Muscle layer of colon (tissue), 2 donors: Measurements from ENCODE around the gene ANKRD17.
A peak's percentile ranks its signal among the peaks of the same experiment; 100 is the strongest.

ENCODE experiments used
- H3K27ac ChIP-seq: one replicate; pipeline ENCODE4 v1.7.0; 2013; ENCODE audit warnings: low read depth, mild to moderate bottlenecking, low read length, moderate library complexity
- H3K27me3 ChIP-seq, 2 donors: one replicate each; pipeline ENCODE4 v1.7.0; 2013; ENCODE audit warnings: low read length in 2 of 2, mild to moderate bottlenecking in 2 of 2; ENCODE audit not compliant: insufficient read depth in 2 of 2, control insufficient read depth in 1 of 2
- H3K36me3 ChIP-seq: one replicate; pipeline ENCODE4 v1.7.0; 2013; ENCODE audit warnings: mild to moderate bottlenecking, low read length; ENCODE audit not compliant: insufficient read depth
- H3K4me1 ChIP-seq: one replicate; pipeline ENCODE4 v1.7.0; 2013; ENCODE audit warnings: mild to moderate bottlenecking, low read length; ENCODE audit not compliant: insufficient read depth
- H3K4me3 ChIP-seq, 2 donors: one replicate each; pipeline ENCODE4 v1.7.0; 2013; ENCODE audit warnings: low read length in 2 of 2, low read depth in 1 of 2, mild to moderate bottlenecking in 1 of 2, moderate library complexity in 1 of 2
- H3K9ac ChIP-seq: one replicate; pipeline ENCODE4 v1.7.0; 2013; ENCODE audit warnings: low read length
- H3K9me3 ChIP-seq: one replicate; pipeline ENCODE4 v1.7.0; 2013; ENCODE audit warnings: mild to moderate bottlenecking, low read length
- donor health status: abdominal sarcoma.
- donor health status: Adenocarcinoma of cecum.

The ANKRD17 gene

GRCh38 chr4:73067971-73068394 lies 190.6 kb downstream of the ANKRD17 start:
- peak overlapping the region; percentile 83 for H3K9ac ChIP-seq

DNA sequence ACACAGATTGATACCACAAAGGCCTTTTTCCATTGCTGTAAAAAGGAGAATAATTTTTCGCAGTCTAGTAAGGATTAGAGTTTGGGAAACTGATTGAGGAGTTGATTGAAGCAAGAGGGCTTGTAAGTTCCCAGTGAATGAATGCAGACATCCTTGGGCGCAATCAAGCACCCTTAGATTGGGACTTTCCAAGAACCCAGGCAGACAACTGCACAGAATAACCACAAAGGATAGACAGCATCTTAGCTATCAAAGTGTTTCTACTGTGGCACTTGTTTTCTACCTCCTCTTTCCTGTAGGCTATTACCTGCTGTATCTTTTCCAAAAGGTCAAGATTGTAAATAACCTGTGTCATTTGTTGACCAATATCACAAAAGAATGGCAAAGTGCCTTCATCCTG lies 191.7 kb downstream of the ANKRD17 start:
- Histone ChIP-seq H3K4me3 (no peak overlapping the region), H3K9ac (no peak overlapping the region), H3K4me1 (peaks cover 17% of the 10 kb centered on the region), H3K27ac (no peak overlapping the region), H3K36me3 (peaks cover 6% of the 10 kb centered on the region), H3K27me3 (no peaks in the 10 kb centered on the region), H3K9me3 (no peaks in the 10 kb centered on the region)

More at GRCh38 chr4:73067971-73068394, 190.6 kb downstream of the ANKRD17 start:
- H3K4me3 ChIP-seq, result peak overlapping the region; percentile 66 to 96
- no peaks in the 10 kb centered on the region for H3K27me3 ChIP-seq
- peak overlapping the region; percentile 91 for H3K27ac ChIP-seq
- no peaks in the 10 kb centered on the region for H3K9me3 ChIP-seq
- H3K36me3 ChIP-seq, result peaks cover 6% of the 10 kb centered on the region
- H3K4me1 ChIP-seq, result peaks cover 17% of the 10 kb centered on the region

GRCh38 chr4:73066445-73066844 lies 192.2 kb downstream of the ANKRD17 start:
- Histone ChIP-seq H3K9ac (no peak overlapping the region), H3K4me3 (no peak overlapping the region), H3K36me3 (peaks cover 6% of the 10 kb centered on the region), H3K9me3 (no peaks in the 10 kb centered on the region), H3K4me1 (peaks cover 17% of the 10 kb centered on the region), H3K27me3 (no peaks in the 10 kb centered on the region), H3K27ac (no peak overlapping the region)

GRCh38 chr4:73064536-73064935 lies 194.1 kb downstream of the ANKRD17 start:
- Histone ChIP-seq H3K27me3 (no peaks in the 10 kb centered on the region), H3K9ac (no peak overlapping the region), H3K4me1 (peaks cover 9% of the 10 kb centered on the region), H3K9me3 (no peaks in the 10 kb centered on the region), H3K27ac (no peak overlapping the region), H3K36me3 (peaks cover 15% of the 10 kb centered on the region), H3K4me3 (no peak overlapping the region)

GRCh38 chr4:73055241-73055897 lies 203.2 kb downstream of the ANKRD17 start:
- H3K36me3 ChIP-seq, result peaks cover 43% of the 10 kb centered on the region
- no peak overlapping the region for H3K4me3 ChIP-seq
- no peaks in the 10 kb centered on the region for H3K9me3 ChIP-seq
- no peak overlapping the region for H3K9ac ChIP-seq
- H3K4me1 ChIP-seq, result no peaks in the 10 kb centered on the region
- no peak overlapping the region for H3K27ac ChIP-seq
- H3K27me3 ChIP-seq, result no peaks in the 10 kb centered on the region

DNA sequence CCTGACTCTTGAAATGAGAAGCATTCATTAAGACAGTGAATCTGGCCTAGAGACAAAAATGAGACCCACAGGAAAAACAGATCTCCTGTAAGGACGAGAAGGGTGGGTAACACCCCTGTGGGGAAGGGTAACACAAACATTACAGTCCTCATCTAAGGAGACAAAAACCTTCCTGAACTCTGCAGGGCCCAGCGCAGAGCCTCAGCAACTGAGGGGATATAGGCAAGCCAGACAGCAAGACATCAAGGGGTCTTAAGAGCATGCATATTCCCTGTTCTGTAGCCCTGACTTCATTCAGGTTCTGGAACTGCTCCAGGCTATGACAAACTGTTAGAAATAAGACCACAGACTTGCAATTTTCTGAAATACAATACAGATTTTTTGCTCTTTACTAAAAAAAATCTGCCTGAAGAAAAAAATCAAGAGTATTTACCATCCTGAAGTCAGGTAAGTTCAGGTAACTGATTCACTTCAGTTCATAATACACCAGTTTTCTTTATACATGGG lies 204.6 kb downstream of the ANKRD17 start:
- Histone ChIP-seq H3K4me1 (no peaks in the 10 kb centered on the region), H3K9ac (no peak overlapping the region), H3K36me3 (peaks cover 33% of the 10 kb centered on the region), H3K9me3 (no peaks in the 10 kb centered on the region), H3K27ac (no peak overlapping the region), H3K27me3 (no peaks in the 10 kb centered on the region), H3K4me3 (no peak overlapping the region)

DNA sequence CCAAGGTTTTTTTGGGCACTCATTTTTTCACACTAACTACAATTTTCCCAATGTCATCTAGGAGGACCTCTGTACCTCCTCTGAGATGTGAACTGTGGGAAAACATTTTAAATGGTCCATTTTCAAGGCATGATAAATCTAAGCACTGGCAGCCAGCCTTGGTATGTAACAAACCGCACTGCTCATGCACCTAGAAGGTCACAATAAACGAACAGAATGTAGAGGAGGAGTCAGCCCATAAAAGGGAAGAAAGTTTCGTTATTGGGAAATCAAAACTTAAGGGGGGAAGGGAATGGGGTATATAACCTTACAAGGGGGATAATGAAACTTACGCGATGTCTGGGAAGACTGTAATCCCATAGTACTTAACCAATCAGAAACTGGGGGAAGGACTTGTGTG lies 205.5 kb downstream of the ANKRD17 start:
- peaks cover 25% of the 10 kb centered on the region for H3K36me3 ChIP-seq
- H3K27ac ChIP-seq, result no peak overlapping the region
- no peaks in the 10 kb centered on the region for H3K27me3 ChIP-seq
- no peaks in the 10 kb centered on the region for H3K9me3 ChIP-seq
- H3K9ac ChIP-seq, result no peak overlapping the region
- H3K4me3 ChIP-seq, result no peak overlapping the region
- H3K4me1 ChIP-seq, result no peaks in the 10 kb centered on the region

DNA sequence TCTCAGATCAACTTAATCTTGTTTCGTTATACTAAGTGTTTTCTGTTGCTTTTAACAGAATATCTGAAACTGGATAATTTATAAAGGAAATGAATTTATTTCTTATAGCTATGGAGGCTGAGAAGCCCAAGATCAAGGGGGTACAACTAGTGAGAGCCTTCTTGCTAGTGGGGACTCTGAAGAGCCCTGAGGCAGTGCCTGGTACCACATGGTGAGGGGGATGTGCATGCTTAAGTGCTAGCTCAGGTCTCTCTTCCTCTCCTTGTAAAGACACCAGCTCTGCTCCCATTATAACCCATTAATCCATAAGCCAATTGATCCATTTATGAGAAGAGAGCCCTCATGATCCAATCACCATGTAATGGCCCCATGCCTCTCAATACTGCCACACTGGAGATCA lies 207.0 kb downstream of the ANKRD17 start:
- H3K27ac ChIP-seq, result no peak overlapping the region
- no peaks in the 10 kb centered on the region for H3K9me3 ChIP-seq
- peaks cover 13% of the 10 kb centered on the region for H3K36me3 ChIP-seq
- H3K9ac ChIP-seq, result no peak overlapping the region
- H3K4me1 ChIP-seq, result no peaks in the 10 kb centered on the region
- no peaks in the 10 kb centered on the region for H3K27me3 ChIP-seq
- H3K4me3 ChIP-seq, result no peak overlapping the region

DNA sequence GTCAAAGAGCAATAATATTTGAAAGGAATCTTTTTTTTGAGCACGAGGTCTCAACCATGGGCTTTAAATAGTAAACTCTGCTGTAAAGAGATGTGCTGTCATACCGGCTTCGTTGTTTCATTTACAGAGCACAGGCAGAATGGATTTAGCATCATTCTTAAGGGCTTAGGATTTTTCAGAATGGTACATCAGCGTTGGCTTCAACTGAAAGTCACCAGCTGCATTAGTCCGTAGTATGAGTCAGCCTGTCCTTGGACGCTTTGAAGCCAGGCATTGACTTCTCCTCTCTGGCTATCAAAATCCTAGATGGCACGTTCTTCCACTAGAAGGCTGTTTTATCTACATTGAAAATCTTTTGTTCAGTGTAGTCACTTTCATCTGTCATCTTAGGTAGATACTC lies 212.7 kb downstream of the ANKRD17 start:
- Histone ChIP-seq H3K4me1 (no peaks in the 10 kb centered on the region), H3K36me3 (no peaks in the 10 kb centered on the region), H3K4me3 (no peak overlapping the region), H3K9me3 (no peaks in the 10 kb centered on the region), H3K27ac (no peak overlapping the region), H3K27me3 (no peaks in the 10 kb centered on the region), H3K9ac (no peak overlapping the region)

- no peaks in the 10 kb centered on the region for H3K4me1 ChIP-seq
- H3K27ac ChIP-seq, result no peak overlapping the region
- no peak overlapping the region for H3K4me3 ChIP-seq
- H3K27me3 ChIP-seq, result no peaks in the 10 kb centered on the region
- H3K9me3 ChIP-seq, result no peaks in the 10 kb centered on the region
- no peak overlapping the region for H3K9ac ChIP-seq
- no peaks in the 10 kb centered on the region for H3K36me3 ChIP-seq
These were observed 221.5 kb downstream of the ANKRD17 start for GRCh38 chr4:73037057-73037456.

DNA sequence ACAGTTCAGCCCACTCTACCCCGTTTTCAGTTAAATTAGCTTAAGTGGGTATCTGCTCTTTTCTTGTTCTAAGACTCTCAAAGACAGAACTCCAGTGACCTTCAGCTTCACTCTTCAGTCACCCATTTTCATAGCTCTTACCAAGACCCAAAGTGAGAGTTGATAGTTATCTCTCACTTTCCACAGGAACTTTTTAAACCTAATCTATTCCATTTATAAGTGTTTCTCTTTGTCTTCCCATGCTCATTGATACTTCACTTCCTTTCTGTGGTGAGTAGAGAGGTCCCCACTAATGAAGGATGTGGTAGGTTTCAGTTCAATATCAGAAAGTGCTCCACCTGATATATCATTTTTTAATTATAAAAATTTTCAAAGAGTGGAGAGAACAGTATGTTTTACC lies 222.5 kb downstream of the ANKRD17 start:
- H3K36me3 ChIP-seq, result no peaks in the 10 kb centered on the region
- no peaks in the 10 kb centered on the region for H3K27me3 ChIP-seq
- H3K4me3 ChIP-seq, result no peak overlapping the region
- H3K9ac ChIP-seq, result no peak overlapping the region
- H3K4me1 ChIP-seq, result no peaks in the 10 kb centered on the region
- no peaks in the 10 kb centered on the region for H3K9me3 ChIP-seq
- H3K27ac ChIP-seq, result no peak overlapping the region

GRCh38 chr4:73034896-73035295 lies 223.7 kb downstream of the ANKRD17 start:
- no peaks in the 10 kb centered on the region for H3K27me3 ChIP-seq
- no peak overlapping the region for H3K4me3 ChIP-seq
- no peaks in the 10 kb centered on the region for H3K9me3 ChIP-seq
- H3K27ac ChIP-seq, result no peak overlapping the region
- no peaks in the 10 kb centered on the region for H3K36me3 ChIP-seq
- H3K4me1 ChIP-seq, result no peaks in the 10 kb centered on the region
- H3K9ac ChIP-seq, result no peak overlapping the region
